Peyer's patch (tissue), 4 donors: ENCODE data around the gene MKS1. TPM values are rescaled to one million over a fixed set of nuclear protein-coding genes. Genes with fewer than 3 reads are reported as not detected.

Experiments
- DNase-seq, 3 donors: peaks; one replicate each; pipeline ENCODE4 v3.0.0-alpha.2; 2017 to 2019
- H3K27ac ChIP-seq, 4 donors: fragments of 200-600 bp; sonication (generic); one replicate each; pipeline ENCODE4 v1.5.1; 2016 to 2019
- H3K27me3 ChIP-seq, 2 donors: fragments of 200-600 bp; sonication (generic); one replicate each; pipeline ENCODE4 v1.5.1; 2019
- H3K36me3 ChIP-seq, 3 donors: fragments of 200-600 bp; sonication (generic); one replicate each; pipeline ENCODE4 v1.5.1; 2016 to 2019
- H3K4me1 ChIP-seq, 4 donors: fragments of 200-600 bp; sonication (generic); one replicate each; pipeline ENCODE4 v1.5.1; 2016 to 2019
- H3K4me3 ChIP-seq, 4 donors: fragments of 200-600 bp; sonication (generic); 1 replicate in 3 of 4; 2 replicates in 1 of 4; pipeline ENCODE4 v1.5.1; 2016 to 2019; ENCODE audit warnings: mild to moderate bottlenecking in 1 of 4
- H3K9me3 ChIP-seq, 4 donors: fragments of 200-600 bp; sonication (generic); one replicate each; pipeline ENCODE4 v1.5.1; 2016 to 2019; ENCODE audit warnings: mild to moderate bottlenecking in 1 of 4
- CTCF ChIP-seq, 6 experiments: fragments of 450-650 bp in 4 of 6; fragments of 200-600 bp in 2 of 6; sonication (generic) in 1 of 6; IDR thresholded peaks; one replicate each; pipeline ENCODE4 v1.5.1; 2017 to 2019; ENCODE audit warnings: antibody characterized with exemption in 6 of 6, mild to moderate bottlenecking in 3 of 6, moderate library complexity in 1 of 6
- POLR2A ChIP-seq, 2 donors: fragments of 450-650 bp; IDR thresholded peaks; one replicate each; pipeline ENCODE4 v1.5.1; 2017; ENCODE audit warnings: antibody characterized with exemption in 2 of 2, mild to moderate bottlenecking in 2 of 2, moderate library complexity in 2 of 2
- total RNA-seq, 4 donors: library from RNA; depleted of rRNA; stranded (reverse); fragments of >200 nt; gene quantifications; one replicate each; pipeline ENCODE4 v1.1.0, GENCODE V29; 2016

Gene MKS1
- total RNA-seq, 4 donors from 2014 or later: 6.7 to 20.9 (median 14.8) TPM

GRCh38 chr17:58239987-58240386 lies 20.9 kb upstream of the MKS1 start:
- Histone ChIP-seq H3K4me3 (no peak overlapping the region), H3K27ac (no peak overlapping the region), H3K36me3 (no peaks in the 10 kb centered on the region), H3K4me1 (no peaks in the 10 kb centered on the region), H3K9me3 (no peaks in the 10 kb centered on the region), H3K27me3 (no peaks in the 10 kb centered on the region)
- TF ChIP-seq POLR2A (IDR thresholded peaks at IDR 0.05): no peak
- TF ChIP-seq CTCF (IDR thresholded peaks at IDR 0.05): no peak
- no peak for DNase-seq

GRCh38 chr17:58238147-58238634 lies 19.1 kb upstream of the MKS1 start, which contains the start of gene LPO:
TSS of gene LPO (plus strand) at chr17:58238584. CDS start at chr17:58242980, 4,396 bp downstream.
- no peak for DNase-seq
- Histone ChIP-seq H3K27me3 (no peaks in the 10 kb centered on the region), H3K9me3 (no peaks in the 10 kb centered on the region), H3K4me3 (no peak within 1 kb of the TSS), H3K27ac (no peak within 1 kb of the TSS), H3K36me3 (no peaks in the 10 kb centered on the region), H3K4me1 (no peaks in the 10 kb centered on the region)
- TF ChIP-seq POLR2A (IDR thresholded peaks at IDR 0.05): no peak
- no peak for TF ChIP-seq CTCF (IDR thresholded peaks at IDR 0.05)

- no peaks in the 10 kb centered on the region for H3K9me3 ChIP-seq
- TF ChIP-seq CTCF (IDR thresholded peaks at IDR 0.05): no peak
- no peak for TF ChIP-seq POLR2A (IDR thresholded peaks at IDR 0.05)
- peaks cover 0 to 6% (median 0%) of the 10 kb centered on the region in 4 donors for H3K4me1 ChIP-seq
- no peak overlapping the region for H3K4me3 ChIP-seq
- H3K36me3 ChIP-seq: no peaks in the 10 kb centered on the region
- DNase-seq: no peak
- no peaks in the 10 kb centered on the region for H3K27me3 ChIP-seq
- no peak overlapping the region for H3K27ac ChIP-seq
Measured at GRCh38 chr17:58236394-58236793, 17.3 kb upstream of the MKS1 start.

GRCh38 chr17:58235821-58236220 lies 16.8 kb upstream of the MKS1 start:
- no peak overlapping the region for H3K27ac ChIP-seq
- no peak for DNase-seq
- H3K4me3 ChIP-seq: no peak overlapping the region
- no peak for TF ChIP-seq POLR2A (IDR thresholded peaks at IDR 0.05)
- peaks cover 0 to 6% (median 0%) of the 10 kb centered on the region in 4 donors for H3K4me1 ChIP-seq
- H3K27me3 ChIP-seq: no peaks in the 10 kb centered on the region
- no peaks in the 10 kb centered on the region for H3K36me3 ChIP-seq
- no peaks in the 10 kb centered on the region for H3K9me3 ChIP-seq

- Histone ChIP-seq H3K36me3 (no peaks in the 10 kb centered on the region), H3K27me3 (no peaks in the 10 kb centered on the region), H3K27ac (no peak overlapping the region), H3K4me3 (no peak overlapping the region), H3K9me3 (no peaks in the 10 kb centered on the region), H3K4me1 (peaks cover 0 to 6% (median 0%) of the 10 kb centered on the region in 4 donors)
- TF ChIP-seq CTCF (IDR thresholded peaks at IDR 0.05) (no peak), POLR2A (IDR thresholded peaks at IDR 0.05) (no peak)
- DNase-seq: no peak
Measured at GRCh38 chr17:58234512-58234911, 15.5 kb upstream of the MKS1 start.

GRCh38 chr17:58233543-58233942 lies 14.5 kb upstream of the MKS1 start:
- TF ChIP-seq POLR2A (IDR thresholded peaks at IDR 0.05): no peak
- Histone ChIP-seq H3K4me1 (peaks cover 0 to 6% (median 0%) of the 10 kb centered on the region in 4 donors), H3K4me3 (no peak overlapping the region), H3K36me3 (no peaks in the 10 kb centered on the region), H3K27me3 (no peaks in the 10 kb centered on the region), H3K9me3 (no peaks in the 10 kb centered on the region), H3K27ac (peak overlapping the region in 2 of 4 donors; percentile 47 to 51)
- DNase-seq: no peak

GRCh38 chr17:58232707-58233156 lies 13.7 kb upstream of the MKS1 start:
- H3K9me3 ChIP-seq: no peaks in the 10 kb centered on the region
- DNase-seq: peak in 1 of 3 donors; percentile 52
- H3K27me3 ChIP-seq: no peaks in the 10 kb centered on the region
- no peaks in the 10 kb centered on the region for H3K36me3 ChIP-seq
- peaks cover 0 to 6% (median 0%) of the 10 kb centered on the region in 4 donors for H3K4me1 ChIP-seq
- TF ChIP-seq POLR2A (IDR thresholded peaks at IDR 0.05): no peak
- TF ChIP-seq CTCF (IDR thresholded peaks at IDR 0.05): no peak
- peak overlapping the region in 2 of 4 donors; percentile 51 to 75 for H3K27ac ChIP-seq
- no peak overlapping the region for H3K4me3 ChIP-seq
